Astrocyte (in vitro differentiated cells and primary cell): ENCODE data around the gene DHRS7B. TPM values are rescaled to one million over a fixed set of nuclear protein-coding genes. Genes with fewer than 3 reads are reported as not detected.
A peak's percentile ranks its signal among the peaks of the same experiment; 100 is the strongest.
"Not testable (repeated sequence)": the region's sequence is repeated elsewhere in the genome, so short reads cannot be mapped to it uniquely, and the experiment has no call there.

ENCODE experiments used
- DNase-seq: peaks from one replicate; pipeline ENCODE4 v3.0.0-alpha.2; 2010; ENCODE audit warnings: low read depth
- FAIRE-seq: peaks from 2 replicates; lab custom pipeline; 2011; peaks lifted over from hg19 to GRCh38; lab: Jason Lieb, UNC
- H2AFZ ChIP-seq: 2 replicates; pipeline ENCODE4 v1.6.0; 2012; ENCODE audit warnings: low read depth, low read length, inconsistent platforms
- H3K27ac ChIP-seq: 2 replicates; pipeline ENCODE4 v1.5.1; 2011; ENCODE audit warnings: low read depth, low read length, inconsistent platforms
- H3K27me3 ChIP-seq: 2 replicates; pipeline ENCODE4 v1.6.0; 2011; ENCODE audit warnings: low read length, inconsistent platforms; ENCODE audit not compliant: insufficient read depth
- H3K36me3 ChIP-seq: 2 replicates; pipeline ENCODE4 v1.5.1; 2011; ENCODE audit warnings: low read length, inconsistent platforms; ENCODE audit not compliant: insufficient read depth
- H3K4me1 ChIP-seq: 2 replicates; pipeline ENCODE4 v1.5.1; 2011; ENCODE audit warnings: low read length, inconsistent platforms; ENCODE audit not compliant: insufficient read depth
- H3K4me2 ChIP-seq: 2 replicates; pipeline ENCODE4 v1.6.0; 2012; ENCODE audit warnings: low read length, inconsistent platforms
- H3K4me3 ChIP-seq: 2 replicates; pipeline ENCODE4 v1.5.1; 2011; ENCODE audit warnings: low read depth, mild to moderate bottlenecking, low read length, inconsistent platforms; ENCODE audit not compliant: insufficient read depth
- H3K79me2 ChIP-seq: 2 replicates; pipeline ENCODE4 v1.6.0; 2012; ENCODE audit warnings: mild to moderate bottlenecking, low read length, inconsistent platforms; ENCODE audit not compliant: insufficient read depth
- H3K9ac ChIP-seq: 2 replicates; pipeline ENCODE4 v1.6.0; 2012; ENCODE audit warnings: mild to moderate bottlenecking, low read length, inconsistent platforms
- H3K9me3 ChIP-seq: 2 replicates; pipeline ENCODE4 v1.5.1; 2012; ENCODE audit warnings: low read depth, mild to moderate bottlenecking, low read length, inconsistent platforms; ENCODE audit not compliant: insufficient read depth
- H4K20me1 ChIP-seq: 2 replicates; pipeline ENCODE4 v1.6.0; 2012; ENCODE audit warnings: low read length, inconsistent platforms; ENCODE audit not compliant: insufficient read depth
- H3K27ac Mint-ChIP-seq: one replicate; pipeline ENCODE4 v1.8.0; 2021; ENCODE audit warnings: mild to moderate bottlenecking, mixed read lengths; ENCODE audit not compliant: unreplicated experiment
- H3K27me3 Mint-ChIP-seq: one replicate; pipeline ENCODE4 v1.8.0; 2021; ENCODE audit warnings: low read depth, mixed read lengths; ENCODE audit not compliant: unreplicated experiment
- H3K36me3 Mint-ChIP-seq: one replicate; pipeline ENCODE4 v1.8.0; 2021; ENCODE audit warnings: low read depth, mixed read lengths; ENCODE audit not compliant: unreplicated experiment
- H3K4me1 Mint-ChIP-seq: one replicate; pipeline ENCODE4 v1.8.0; 2021; ENCODE audit warnings: low read depth, mixed read lengths; ENCODE audit not compliant: unreplicated experiment
- H3K4me3 Mint-ChIP-seq: one replicate; pipeline ENCODE4 v1.8.0; 2021; ENCODE audit warnings: mild to moderate bottlenecking, moderate library complexity, mixed read lengths; ENCODE audit not compliant: unreplicated experiment
- H3K9me3 Mint-ChIP-seq: one replicate; pipeline ENCODE4 v1.8.0; 2021; ENCODE audit warnings: mild to moderate bottlenecking, mixed read lengths; ENCODE audit not compliant: unreplicated experiment
- CTCF ChIP-seq: IDR thresholded peaks from 2 replicates; pipeline ENCODE4 v1.5.1; 2011; ENCODE audit warnings: low read depth, mild to moderate bottlenecking, inconsistent platforms, low read length, moderate library complexity; ENCODE audit not compliant: insufficient read depth
- EZH2 ChIP-seq: IDR thresholded peaks from 2 replicates; pipeline ENCODE4 v1.6.1; 2012; ENCODE audit warnings: mild to moderate bottlenecking, low read length, inconsistent platforms; ENCODE audit not compliant: insufficient read depth
- total RNA-seq: library from RNA; stranded (reverse); gene quantifications from 2 replicates; pipeline ENCODE4 v1.2.1, GENCODE V29; 2021

DHRS7B gene
- total RNA-seq, 1 donor from 2014 or later = 15.5 TPM

- no peak for DNase-seq
- no peak for FAIRE-seq
- no peaks in the 10 kb centered on the region for H4K20me1 ChIP-seq
- Mint-ChIP-seq H3K4me1 (no peaks in the 10 kb centered on the region), H3K4me3 (no peak overlapping the region), H3K27ac (peak overlapping the region; percentile 34), H3K36me3 (peaks cover 3% of the 10 kb centered on the region), H3K27me3 (no peaks in the 10 kb centered on the region), H3K9me3 (peaks cover 2% of the 10 kb centered on the region)
- no peaks in the 10 kb centered on the region for H3K79me2 ChIP-seq
- H3K9me3 ChIP-seq = no peaks in the 10 kb centered on the region
- no peaks in the 10 kb centered on the region for H3K4me1 ChIP-seq
- no peaks in the 10 kb centered on the region for H3K36me3 ChIP-seq
- H3K27ac ChIP-seq = no peak overlapping the region
- no peak overlapping the region for H3K4me2 ChIP-seq
- TF ChIP-seq CTCF (no peak), EZH2 (no peak)
- no peak overlapping the region for H3K4me3 ChIP-seq
- H3K27me3 ChIP-seq = no peaks in the 10 kb centered on the region
- no peak overlapping the region for H3K9ac ChIP-seq
- no peak overlapping the region for H2AFZ ChIP-seq
Observed at GRCh38 chr17:21140911-21141310, 14.1 kb downstream of the DHRS7B start.

GRCh38 chr17:21141331-21141730 is 14.6 kb downstream of the DHRS7B start:
- Histone ChIP-seq H3K27me3 (no peaks in the 10 kb centered on the region), H3K79me2 (no peaks in the 10 kb centered on the region), H3K9ac (no peak overlapping the region), H3K4me1 (no peaks in the 10 kb centered on the region), H3K27ac (no peak overlapping the region), H3K4me3 (no peak overlapping the region), H2AFZ (no peak overlapping the region), H3K9me3 (no peaks in the 10 kb centered on the region), H3K36me3 (no peaks in the 10 kb centered on the region), H4K20me1 (no peaks in the 10 kb centered on the region), H3K4me2 (no peak overlapping the region)
- Mint-ChIP-seq H3K36me3 (peaks cover 3% of the 10 kb centered on the region), H3K4me1 (no peaks in the 10 kb centered on the region), H3K9me3 (no peaks in the 10 kb centered on the region), H3K4me3 (no peak overlapping the region), H3K27me3 (no peaks in the 10 kb centered on the region), H3K27ac (no peak overlapping the region)
- DNase-seq = no peak
- no peak for FAIRE-seq
- TF ChIP-seq CTCF = no peak
- TF ChIP-seq EZH2 = no peak

GRCh38 chr17:21142065-21142464 is 15.3 kb downstream of the DHRS7B start:
- H3K9me3 ChIP-seq, H3K4me2 ChIP-seq, H3K4me3 ChIP-seq, H3K9me3 Mint-ChIP-seq, H3K9ac ChIP-seq, H3K36me3 ChIP-seq, H4K20me1 ChIP-seq, H3K4me1 ChIP-seq, FAIRE-seq, H3K27me3 ChIP-seq, H3K4me1 Mint-ChIP-seq, H3K36me3 Mint-ChIP-seq, H3K27me3 Mint-ChIP-seq, H3K27ac ChIP-seq, H3K27ac Mint-ChIP-seq, H3K79me2 ChIP-seq, DNase-seq, H3K4me3 Mint-ChIP-seq, H2AFZ ChIP-seq: not testable (repeated sequence)
